Panc1 (cell line): ENCODE data around the gene TRIM37. TPM values are rescaled to one million over a fixed set of nuclear protein-coding genes. Genes with fewer than 3 reads are reported as not detected.

Source experiments
- ATAC-seq: fragments of 200-7000 bp; cut with Tn5 transposase; 2 replicates; pipeline ENCODE4 v1.9.1; 2020; ENCODE audit warnings: mild to moderate bottlenecking, moderate library complexity
- BruUV-seq: library from RNA; stranded (reverse); fragments of 400-500 nt; replicated peaks from 2 replicates; lab custom pipeline; 2021; lab: Mats Ljungman, UMichigan
- CTCF ChIA-PET: fragments of 300-600 bp; sonication (Branson Sonifier 250); formaldehyde crosslinking; loops from one replicate; lab custom pipeline; 2022; ENCODE audit warnings: antibody characterized with exemption; lab: Charles Lee
- POLR2A ChIA-PET: fragments of 300-600 bp; sonication (Branson Sonifier 250); formaldehyde crosslinking; loops from one replicate; lab custom pipeline; 2022; ENCODE audit warnings: antibody characterized with exemption; lab: Charles Lee
- DNase-seq: peaks from one replicate; pipeline ENCODE4 v3.0.0-alpha.2; 2010; ENCODE audit warnings: low read depth, low spot score
- H3K27ac ChIP-seq: 2 replicates; pipeline ENCODE4 v1.5.1; 2011; ENCODE audit warnings: mild to moderate bottlenecking, low read length, inconsistent platforms
- H3K27me3 ChIP-seq: fragments of 200-500 bp; sonication (Bioruptor generic); 2 replicates; pipeline ENCODE4 v1.6.0; 2014; ENCODE audit warnings: low read length, inconsistent platforms; ENCODE audit not compliant: control insufficient read depth, insufficient read depth
- H3K36me3 ChIP-seq: fragments of 200-500 bp; sonication (Bioruptor generic); 2 replicates; pipeline ENCODE4 v1.5.1; 2014; ENCODE audit warnings: inconsistent platforms, mild to moderate bottlenecking, low read length, moderate library complexity; ENCODE audit not compliant: control insufficient read depth, insufficient read depth
- H3K4me1 ChIP-seq: 2 replicates; pipeline ENCODE4 v1.5.1; 2011; ENCODE audit warnings: inconsistent platforms, mild to moderate bottlenecking, low read length, moderate library complexity; ENCODE audit not compliant: control insufficient read depth, insufficient read depth
- H3K4me3 ChIP-seq, 2 experiments: 2 replicates each; pipeline ENCODE4 v1.5.1; 2011 to 2012; ENCODE audit warnings: low read depth in 2 of 2, low read length in 2 of 2, mild to moderate bottlenecking in 2 of 2, inconsistent platforms in 1 of 2, moderate library complexity in 1 of 2
- H3K9me3 ChIP-seq: fragments of 200-500 bp; sonication (Bioruptor generic); 2 replicates; pipeline ENCODE4 v1.5.1; 2014; ENCODE audit warnings: low read depth, mild to moderate bottlenecking, inconsistent platforms, low read length, moderate library complexity; ENCODE audit not compliant: control insufficient read depth, insufficient read depth
- CTCF ChIP-seq: fragments of 450-650 bp; IDR thresholded peaks from 2 replicates; pipeline ENCODE4 v1.5.1; 2017; ENCODE audit warnings: mild to moderate bottlenecking
- POLR2AphosphoS5 ChIP-seq: IDR thresholded peaks from 2 replicates; pipeline ENCODE4 v1.6.1; 2012; ENCODE audit warnings: mild to moderate bottlenecking, low read depth, low read length, moderate library complexity
- REST ChIP-seq, 2 experiments: IDR thresholded peaks; 2 replicates each; pipeline ENCODE4 v1.6.1; 2011 to 2012; ENCODE audit warnings: low read depth in 2 of 2, control low read depth in 1 of 2, low read length in 1 of 2, mild to moderate bottlenecking in 1 of 2, moderate library complexity in 1 of 2; ENCODE audit not compliant: insufficient read depth in 1 of 2
- SIN3A ChIP-seq: IDR thresholded peaks from 2 replicates; pipeline ENCODE4 v1.6.1; 2012; ENCODE audit warnings: low read depth, mild to moderate bottlenecking, low read length, moderate library complexity, borderline replicate concordance; ENCODE audit not compliant: insufficient read depth
- TCF7L2 ChIP-seq: IDR thresholded peaks from 2 replicates; pipeline ENCODE4 v1.6.1; 2011; ENCODE audit warnings: mild to moderate bottlenecking, low read depth, low read length, inconsistent platforms
- in situ Hi-C: cut with HindIII; loops from 2 replicates; pipeline ENCODE4 v1.10.0; 2016; ENCODE audit warnings: low sequenced_read_pairs, low pct_unique_long_range_greater_than_20kb
- intact Hi-C: fragments of 100-400 bp; cut with micrococcal nuclease; formaldehyde crosslinking; loops from one replicate; pipeline ENCODE4 v1.10.0; 2022; ENCODE audit not compliant: unreplicated experiment
- total RNA-seq: library from RNA; stranded (reverse); gene quantifications from one replicate; pipeline ENCODE4 v1.2.1, GENCODE V29; 2021; ENCODE audit not compliant: unreplicated experiment

The TRIM37 gene
- total RNA-seq, 1 experiment from 2014 or later: 43.3 TPM

- CTCF ChIA-PET: no interaction called here
- DNase-seq (no peak), ATAC-seq (no peak)
- no peaks in the 10 kb centered on the region for H3K9me3 ChIP-seq
- in situ Hi-C loops: no loop called here
- intact Hi-C loops: no loop called here
- no peak overlapping the region for H3K4me3 ChIP-seq
- H3K27ac ChIP-seq: no peak overlapping the region
- no peak for TF ChIP-seq CTCF
- no peak for TF ChIP-seq TCF7L2
- H3K4me1 ChIP-seq: no peaks in the 10 kb centered on the region
- no TSS peak for BruUV-seq
- POLR2A ChIA-PET: interaction anchor here (0.5 kb wide), 1 partner anchor 12 kb away, joined by 6 read pairs; no protein-coding TSS in a partner anchor
- H3K36me3 ChIP-seq: peaks cover 9% of the 10 kb centered on the region; the same call in 1 of the 2 replicates
- no peaks in the 10 kb centered on the region for H3K27me3 ChIP-seq
Observed at GRCh38 chr17:59037960-59038359, 68.7 kb downstream of the TRIM37 start.

GRCh38 chr17:59030811-59031210 lies 75.9 kb downstream of the TRIM37 start:
- no peak for DNase-seq
- H3K36me3 ChIP-seq: peaks cover 4% of the 10 kb centered on the region; the same call in 1 of the 2 replicates
- H3K4me3 ChIP-seq: no peak overlapping the region
- no peaks in the 10 kb centered on the region for H3K9me3 ChIP-seq
- H3K27ac ChIP-seq: no peak overlapping the region
- ChIA-PET POLR2A (no interaction called here), CTCF (no interaction called here)
- intact Hi-C loops (no loop called here), in situ Hi-C loops (no loop called here)
- ATAC-seq: no peak
- TF ChIP-seq REST (IDR thresholded peaks at IDR 0.05; ENCODE audit: insufficient read depth in 1 of 2, low read depth in 2 of 2, low read length in 1 of 2) (no peak), POLR2AphosphoS5 (no peak), CTCF (no peak)
- H3K4me1 ChIP-seq: no peaks in the 10 kb centered on the region
- BruUV-seq: no TSS peak
- H3K27me3 ChIP-seq: no peaks in the 10 kb centered on the region

- CTCF ChIA-PET: no interaction called here
- POLR2A ChIA-PET: no interaction called here
- Histone ChIP-seq H3K27ac (no peak overlapping the region), H3K4me1 (no peaks in the 10 kb centered on the region), H3K36me3 (peaks cover 4% of the 10 kb centered on the region; the same call in 1 of the 2 replicates), H3K9me3 (no peaks in the 10 kb centered on the region), H3K4me3 (no peak overlapping the region), H3K27me3 (no peaks in the 10 kb centered on the region)
- DNase-seq: no peak
- intact Hi-C loops (no loop called here), in situ Hi-C loops (no loop called here)
- ATAC-seq: no peak
- TF ChIP-seq TCF7L2: no peak
- no peak for TF ChIP-seq REST (IDR thresholded peaks at IDR 0.05; ENCODE audit: insufficient read depth in 1 of 2, low read depth in 2 of 2, low read length in 1 of 2)
- TF ChIP-seq SIN3A: no peak
- no peak for TF ChIP-seq CTCF
- TF ChIP-seq POLR2AphosphoS5: no peak
- BruUV-seq: no TSS peak
Observed at GRCh38 chr17:59028328-59028727, 78.4 kb downstream of the TRIM37 start.
